Urinary bladder (tissue), 4 donors: ENCODE measurements around the gene TFCP2. TPM values are rescaled to one million over a fixed set of nuclear protein-coding genes. Genes with fewer than 3 reads are reported as not detected.

Experiments used
- DNase-seq: peaks from one replicate; pipeline ENCODE4 v3.0.0-alpha.2; 2015; ENCODE audit errors: extremely low spot score
- H3K27ac ChIP-seq: one replicate; pipeline ENCODE4 v1.5.1; 2013; ENCODE audit warnings: low read depth, mild to moderate bottlenecking, moderate library complexity
- H3K36me3 ChIP-seq: one replicate; pipeline ENCODE4 v1.6.1; 2013; ENCODE audit warnings: mild to moderate bottlenecking, moderate library complexity; ENCODE audit not compliant: insufficient read depth
- H3K4me1 ChIP-seq: one replicate; pipeline ENCODE4 v1.6.1; 2013; ENCODE audit warnings: mild to moderate bottlenecking, moderate library complexity; ENCODE audit not compliant: insufficient read depth
- H3K4me3 ChIP-seq: one replicate; pipeline ENCODE4 v1.5.1; 2013; ENCODE audit warnings: low read depth, low read length
- WGBS: extraction: QIAGEN DNeasy Blood & Tissue Kit; methylation state at CpG from one replicate; pipeline ENCODE4 v1.1.7; 2013; 5-methylcytosine and 5-hydroxymethylcytosine counted together
- polyA plus RNA-seq: library from polyadenylated mRNA; stranded (reverse); fragments of 200-250 nt; gene quantifications from one replicate; pipeline ENCODE4 v1.2.3, GENCODE V29; 2013
- total RNA-seq: library from RNA; depleted of rRNA; stranded (reverse); fragments of >200 nt; gene quantifications from one replicate; pipeline ENCODE4 v1.2.3, GENCODE V29; 2014
- donor health status: healthy with polysubstance abuse.
- donor health status: healthy.

The TFCP2 gene
- total and polyA plus RNA-seq, 2 donors = 20.8 to 21.5 TPM

GRCh38 chr12:51208016-51208660 lies 35.2 kb upstream of the TFCP2 start:
- no peaks in the 10 kb centered on the region for H3K4me1 ChIP-seq
- H3K36me3 ChIP-seq = no peaks in the 10 kb centered on the region
- H3K4me3 ChIP-seq = no peak overlapping the region
- 85% methylated on average over 7 of the region's 7 CpGs for WGBS
- no peak overlapping the region for H3K27ac ChIP-seq
- no peak for DNase-seq

GRCh38 chr12:51205350-51205749 lies 32.4 kb upstream of the TFCP2 start:
- Histone ChIP-seq H3K4me1 (no peaks in the 10 kb centered on the region), H3K27ac (no peak overlapping the region), H3K36me3 (no peaks in the 10 kb centered on the region), H3K4me3 (no peak overlapping the region)
- 96% methylated on average over 6 of the region's 6 CpGs for WGBS
- DNase-seq = no peak

GRCh38 chr12:51202718-51203117 lies 29.8 kb upstream of the TFCP2 start:
- Histone ChIP-seq H3K36me3 (no peaks in the 10 kb centered on the region), H3K4me3 (no peak overlapping the region), H3K4me1 (no peaks in the 10 kb centered on the region), H3K27ac (no peak overlapping the region)
- no peak for DNase-seq
- 95% methylated on average over 5 of the region's 5 CpGs for WGBS

- H3K36me3 ChIP-seq = no peaks in the 10 kb centered on the region
- no peak for DNase-seq
- 92% methylated on average over 9 of the region's 9 CpGs for WGBS
These were observed 27.9 kb upstream of the TFCP2 start for GRCh38 chr12:51200806-51201205.

GRCh38 chr12:51200156-51200555 lies 27.2 kb upstream of the TFCP2 start:
- Histone ChIP-seq H3K36me3 (no peaks in the 10 kb centered on the region), H3K4me3 (no peak overlapping the region), H3K27ac (no peak overlapping the region), H3K4me1 (no peaks in the 10 kb centered on the region)
- no peak for DNase-seq
- 88% methylated on average over 7 of the region's 7 CpGs for WGBS

More at GRCh38 chr12:51200806-51201205, 27.9 kb upstream of the TFCP2 start:
- Histone ChIP-seq H3K4me3 (no peak overlapping the region), H3K27ac (no peak overlapping the region), H3K4me1 (no peaks in the 10 kb centered on the region)

GRCh38 chr12:51199366-51199945 lies 26.5 kb upstream of the TFCP2 start:
- 91% methylated on average over 10 of the region's 10 CpGs for WGBS
- no peak for DNase-seq
- no peak overlapping the region for H3K27ac ChIP-seq
- no peak overlapping the region for H3K4me3 ChIP-seq
- no peaks in the 10 kb centered on the region for H3K4me1 ChIP-seq
- H3K36me3 ChIP-seq = no peaks in the 10 kb centered on the region

- DNase-seq = no peak
- WGBS = 86% methylated on average over 16 of the region's 16 CpGs
- Histone ChIP-seq H3K36me3 (no peaks in the 10 kb centered on the region), H3K4me3 (no peak overlapping the region), H3K4me1 (no peaks in the 10 kb centered on the region), H3K27ac (no peak overlapping the region)
These were observed 25.8 kb upstream of the TFCP2 start for GRCh38 chr12:51198568-51199365.

- Histone ChIP-seq H3K4me3 (no peak overlapping the region), H3K4me1 (no peaks in the 10 kb centered on the region), H3K36me3 (no peaks in the 10 kb centered on the region), H3K27ac (no peak overlapping the region)
- WGBS = 91% methylated on average over 38 of the region's 38 CpGs
- DNase-seq = no peak
These were observed 25.0 kb upstream of the TFCP2 start for GRCh38 chr12:51197736-51198567.

GRCh38 chr12:51196547-51196946 lies 23.6 kb upstream of the TFCP2 start:
- Histone ChIP-seq H3K4me1 (no peaks in the 10 kb centered on the region), H3K27ac (no peak overlapping the region), H3K4me3 (no peak overlapping the region), H3K36me3 (no peaks in the 10 kb centered on the region)
- DNase-seq = no peak
- WGBS = 90% methylated on average over 9 of the region's 9 CpGs

GRCh38 chr12:51195841-51196240 lies 22.9 kb upstream of the TFCP2 start:
- H3K4me1 ChIP-seq = no peaks in the 10 kb centered on the region
- H3K36me3 ChIP-seq = no peaks in the 10 kb centered on the region
- WGBS = 92% methylated on average over 7 of the region's 7 CpGs
- DNase-seq = no peak
- H3K27ac ChIP-seq = no peak overlapping the region
- no peak overlapping the region for H3K4me3 ChIP-seq

- WGBS = 89% methylated on average over 5 of the region's 5 CpGs
- Histone ChIP-seq H3K4me1 (no peaks in the 10 kb centered on the region), H3K27ac (no peak overlapping the region), H3K36me3 (no peaks in the 10 kb centered on the region), H3K4me3 (no peak overlapping the region)
- no peak for DNase-seq
These were observed 19.3 kb upstream of the TFCP2 start for GRCh38 chr12:51192284-51192671.

GRCh38 chr12:51191516-51192283 lies 18.8 kb upstream of the TFCP2 start:
- Histone ChIP-seq H3K27ac (no peak overlapping the region), H3K4me1 (no peaks in the 10 kb centered on the region), H3K36me3 (no peaks in the 10 kb centered on the region), H3K4me3 (no peak overlapping the region)
- no peak for DNase-seq
- 95% methylated on average over 12 of the region's 12 CpGs for WGBS

GRCh38 chr12:51190820-51191219 lies 17.9 kb upstream of the TFCP2 start:
- Histone ChIP-seq H3K36me3 (no peaks in the 10 kb centered on the region), H3K4me3 (no peak overlapping the region), H3K27ac (no peak overlapping the region), H3K4me1 (no peaks in the 10 kb centered on the region)
- DNase-seq = no peak
- 90% methylated on average over 4 of the region's 4 CpGs for WGBS
